OCI-LY7 (cell line): Measurements from ENCODE around the gene GMDS. TPM values are rescaled to one million over a fixed set of nuclear protein-coding genes. Genes with fewer than 3 reads are reported as not detected.

ENCODE experiments used
- BruUV-seq: library from RNA; stranded (reverse); fragments of 400-500 nt; replicated peaks from 2 replicates; lab custom pipeline; 2021; lab: Mats Ljungman, UMichigan
- CTCF ChIA-PET: fragments of 300-600 bp; sonication (Branson Sonifier 250); formaldehyde crosslinking; loops from one replicate; lab custom pipeline; 2022; ENCODE audit warnings: antibody characterized with exemption; ENCODE audit not compliant: unreplicated experiment; lab: Charles Lee
- POLR2A ChIA-PET: fragments of 300-600 bp; sonication (Branson Sonifier 250); formaldehyde crosslinking; loops from one replicate; lab custom pipeline; 2022; ENCODE audit warnings: antibody characterized with exemption; lab: Charles Lee
- DNase-seq: peaks from one replicate; pipeline ENCODE4 v3.0.0-alpha.2; 2015; ENCODE audit warnings: low spot score
- H2AFZ ChIP-seq: fragments of 200-600 bp; sonication (generic), shearing (Covaris generic); 2 replicates; pipeline ENCODE4 v1.6.1; 2014; ENCODE audit warnings: mild to moderate bottlenecking, antibody characterized with exemption, low read length, moderate library complexity
- H3K27ac ChIP-seq: fragments of 200-600 bp; sonication (generic); 2 replicates; pipeline ENCODE4 v1.5.1; 2014; ENCODE audit warnings: mixed run types, low read depth, mild to moderate bottlenecking, moderate library complexity, low read length, inconsistent platforms; ENCODE audit not compliant: poor library complexity, severe bottlenecking
- H3K36me3 ChIP-seq: fragments of 200-600 bp; sonication (generic); 2 replicates; pipeline ENCODE4 v1.6.1; 2014; ENCODE audit warnings: mild to moderate bottlenecking, antibody characterized with exemption, low read length, moderate library complexity, mixed read lengths; ENCODE audit not compliant: insufficient read depth
- H3K4me1 ChIP-seq: fragments of 200-600 bp; sonication (generic); 2 replicates; pipeline ENCODE4 v1.5.1; 2014; ENCODE audit warnings: mild to moderate bottlenecking, low read length; ENCODE audit not compliant: insufficient read depth, poor library complexity, severe bottlenecking
- H3K4me2 ChIP-seq: fragments of 200-600 bp; sonication (generic); 2 replicates; pipeline ENCODE4 v1.6.1; 2014; ENCODE audit warnings: mild to moderate bottlenecking, low read length
- H3K4me3 ChIP-seq: fragments of 200-600 bp; sonication (generic); 2 replicates; pipeline ENCODE4 v1.5.1; 2014; ENCODE audit warnings: mild to moderate bottlenecking, low read depth, low read length; ENCODE audit not compliant: poor library complexity, severe bottlenecking
- H3K79me2 ChIP-seq: fragments of 200-600 bp; sonication (generic); 2 replicates; pipeline ENCODE4 v1.6.1; 2016; ENCODE audit warnings: low read depth, mild to moderate bottlenecking, low read length, moderate library complexity, mixed read lengths; ENCODE audit not compliant: insufficient read depth
- H3K9me2 ChIP-seq: fragments of 200-600 bp; sonication (generic); 2 replicates; pipeline ENCODE4 v1.6.1; 2016; ENCODE audit warnings: mild to moderate bottlenecking, low read length, mixed read lengths; ENCODE audit not compliant: insufficient read depth
- H3K9me3 ChIP-seq: fragments of 200-600 bp; sonication (generic); 2 replicates; pipeline ENCODE4 v1.6.1; 2014; ENCODE audit warnings: mild to moderate bottlenecking, mixed run types, low read length, mixed read lengths
- H4K20me1 ChIP-seq: fragments of 200-600 bp; sonication (generic); 2 replicates; pipeline ENCODE4 v1.6.1; 2014; ENCODE audit warnings: mild to moderate bottlenecking, antibody characterized with exemption, low read length, moderate library complexity, mixed read lengths; ENCODE audit not compliant: insufficient read depth
- EZH2phosphoT487 ChIP-seq: fragments of 200-600 bp; sonication (generic); IDR thresholded peaks from 2 replicates; pipeline ENCODE4 v1.6.1; 2018; ENCODE audit warnings: low read depth, borderline replicate concordance, mild to moderate bottlenecking, mixed run types, antibody characterized with exemption, low read length, moderate library complexity, mixed read lengths
- intact Hi-C: fragments of 100-400 bp; cut with micrococcal nuclease; formaldehyde crosslinking; loops from one replicate; pipeline ENCODE4 v1.10.0; 2022; ENCODE audit not compliant: unreplicated experiment
- total RNA-seq, 2 experiments: library from RNA; depleted of rRNA in 1 of 2; stranded (reverse); fragments of >200 nt in 1 of 2; shearing (Covaris generic) in 1 of 2; gene quantifications; 2 replicates each; pipeline ENCODE4 v1.2.3, GENCODE V29; 2014 to 2022
- TF ChIP-seq, protein P1 (sequence below): fragments of 200-600 bp; sonication (generic); conservative IDR thresholded peaks from 2 replicates; pipeline ENCODE4 v1.5.1; 2014; ENCODE audit warnings: mild to moderate bottlenecking, antibody characterized with exemption, low read length, moderate library complexity, mixed read lengths

GMDS gene
- total RNA-seq, 2 experiments from 2014 or later: 9.9 to 26.8 TPM

GRCh38 chr6:2275892-2276242, 30.5 kb upstream of the GMDS start:
- no peaks in the 10 kb centered on the region for H3K9me2 ChIP-seq
- no peak for TF ChIP-seq EZH2phosphoT487
- TF ChIP-seq, protein P1, sequence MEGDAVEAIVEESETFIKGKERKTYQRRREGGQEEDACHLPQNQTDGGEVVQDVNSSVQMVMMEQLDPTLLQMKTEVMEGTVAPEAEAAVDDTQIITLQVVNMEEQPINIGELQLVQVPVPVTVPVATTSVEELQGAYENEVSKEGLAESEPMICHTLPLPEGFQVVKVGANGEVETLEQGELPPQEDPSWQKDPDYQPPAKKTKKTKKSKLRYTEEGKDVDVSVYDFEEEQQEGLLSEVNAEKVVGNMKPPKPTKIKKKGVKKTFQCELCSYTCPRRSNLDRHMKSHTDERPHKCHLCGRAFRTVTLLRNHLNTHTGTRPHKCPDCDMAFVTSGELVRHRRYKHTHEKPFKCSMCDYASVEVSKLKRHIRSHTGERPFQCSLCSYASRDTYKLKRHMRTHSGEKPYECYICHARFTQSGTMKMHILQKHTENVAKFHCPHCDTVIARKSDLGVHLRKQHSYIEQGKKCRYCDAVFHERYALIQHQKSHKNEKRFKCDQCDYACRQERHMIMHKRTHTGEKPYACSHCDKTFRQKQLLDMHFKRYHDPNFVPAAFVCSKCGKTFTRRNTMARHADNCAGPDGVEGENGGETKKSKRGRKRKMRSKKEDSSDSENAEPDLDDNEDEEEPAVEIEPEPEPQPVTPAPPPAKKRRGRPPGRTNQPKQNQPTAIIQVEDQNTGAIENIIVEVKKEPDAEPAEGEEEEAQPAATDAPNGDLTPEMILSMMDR: no peak
- H3K4me3 ChIP-seq: no peak overlapping the region
- DNase-seq: no peak
- no peaks in the 10 kb centered on the region for H3K36me3 ChIP-seq
- ChIA-PET POLR2A (interaction anchor here (0.6 kb wide), 1 partner anchor 9 kb away, joined by 9 read pairs; no protein-coding TSS in a partner anchor), CTCF (no interaction called here)
- no peak overlapping the region for H2AFZ ChIP-seq
- no peak overlapping the region for H3K27ac ChIP-seq
- no TSS peak for BruUV-seq
- no peaks in the 10 kb centered on the region for H3K79me2 ChIP-seq
- H3K9me3 ChIP-seq: peaks cover 7% of the 10 kb centered on the region
- no peaks in the 10 kb centered on the region for H3K4me1 ChIP-seq
- intact Hi-C loops: no loop called here
- H3K4me2 ChIP-seq: no peak overlapping the region
- H4K20me1 ChIP-seq: no peaks in the 10 kb centered on the region

- H3K27ac ChIP-seq: no peak overlapping the region
- no peak for DNase-seq
- no TSS peak for BruUV-seq
- ChIA-PET POLR2A (interaction anchor here (0.6 kb wide), 1 partner anchor 8 kb away, joined by 9 read pairs; no protein-coding TSS in a partner anchor), CTCF (no interaction called here)
- no peaks in the 10 kb centered on the region for H4K20me1 ChIP-seq
- no peak overlapping the region for H3K4me3 ChIP-seq
- TF ChIP-seq, protein P1: no peak
- TF ChIP-seq EZH2phosphoT487: no peak
- H3K9me3 ChIP-seq: peaks cover 3% of the 10 kb centered on the region
- H3K4me1 ChIP-seq: no peaks in the 10 kb centered on the region
- H3K79me2 ChIP-seq: no peaks in the 10 kb centered on the region
- intact Hi-C loops: no loop called here
- no peaks in the 10 kb centered on the region for H3K9me2 ChIP-seq
- no peak overlapping the region for H2AFZ ChIP-seq
- H3K36me3 ChIP-seq: no peaks in the 10 kb centered on the region
- H3K4me2 ChIP-seq: no peak overlapping the region
Measured at GRCh38 chr6:2274981-2275891, 29.8 kb upstream of the GMDS start.

DNA sequence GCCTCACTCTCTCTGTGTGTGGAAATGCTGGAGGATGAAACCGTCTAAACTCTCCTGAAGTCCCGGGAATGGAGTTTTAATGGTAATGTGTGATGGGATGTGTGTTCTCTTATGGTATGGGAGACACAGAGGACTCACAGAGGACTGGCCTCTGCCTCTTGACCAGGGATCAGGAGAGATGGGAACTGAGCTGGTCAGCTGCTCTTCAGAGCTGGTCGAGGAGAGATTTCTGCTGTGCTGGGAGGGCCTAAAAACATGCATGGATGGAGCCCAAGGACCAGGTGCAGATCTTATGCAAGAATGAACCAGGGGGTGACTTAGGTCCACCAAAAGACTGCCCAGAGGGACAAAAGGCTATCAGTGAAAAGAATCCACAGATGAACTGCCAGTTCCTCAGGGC, 27.3 kb upstream of the GMDS start:
- BruUV-seq: no TSS peak
- ChIA-PET CTCF (no interaction called here), POLR2A (no interaction called here)
- Histone ChIP-seq H2AFZ (no peak overlapping the region), H3K4me1 (no peaks in the 10 kb centered on the region), H3K27ac (no peak overlapping the region), H3K9me3 (no peaks in the 10 kb centered on the region), H3K4me2 (no peak overlapping the region), H4K20me1 (no peaks in the 10 kb centered on the region), H3K79me2 (no peaks in the 10 kb centered on the region), H3K4me3 (no peak overlapping the region), H3K9me2 (no peaks in the 10 kb centered on the region), H3K36me3 (no peaks in the 10 kb centered on the region)
- TF ChIP-seq EZH2phosphoT487: no peak
- TF ChIP-seq, protein P1: no peak
- DNase-seq: no peak
- intact Hi-C loops: no loop called here
